HG02642 (cell line): ENCODE results near the gene SHMT1.

ENCODE experiments used
- ATAC-seq: cut with Tn5 transposase; IDR thresholded peaks from one replicate; pipeline ENCODE4 v1.9.1; 2021; ENCODE audit warnings: mild to moderate bottlenecking; ENCODE audit not compliant: unreplicated experiment, poor library complexity

SHMT1 gene

GRCh38 chr17:18328643-18329204 lies 34.6 kb downstream of the SHMT1 start:
- no peak for ATAC-seq

- no peak for ATAC-seq
Observed at GRCh38 chr17:18327556-18327955, 35.8 kb downstream of the SHMT1 start.

- no peak for ATAC-seq
Observed at GRCh38 chr17:18327093-18327492, 36.3 kb downstream of the SHMT1 start.

GRCh38 chr17:18326572-18326971 lies 36.8 kb downstream of the SHMT1 start:
- no peak for ATAC-seq

GRCh38 chr17:18326039-18326438 lies 37.3 kb downstream of the SHMT1 start:
- no peak for ATAC-seq

GRCh38 chr17:18324140-18325050 lies 39.0 kb downstream of the SHMT1 start:
- ATAC-seq = no peak

GRCh38 chr17:18323507-18324139 lies 39.7 kb downstream of the SHMT1 start:
- ATAC-seq = no peak

- ATAC-seq = no peak
Observed at GRCh38 chr17:18323007-18323406, 40.3 kb downstream of the SHMT1 start.

- ATAC-seq = no peak
Observed at GRCh38 chr17:18322522-18322921, 40.8 kb downstream of the SHMT1 start.

- ATAC-seq = no peak
Observed at GRCh38 chr17:18321309-18321708, 42.0 kb downstream of the SHMT1 start.

- ATAC-seq = no peak
Observed at GRCh38 chr17:18320301-18320700, 43.0 kb downstream of the SHMT1 start.

GRCh38 chr17:18319604-18320256 lies 43.6 kb downstream of the SHMT1 start:
- no peak for ATAC-seq

GRCh38 chr17:18318771-18319450 lies 44.4 kb downstream of the SHMT1 start:
- no peak for ATAC-seq

- no peak for ATAC-seq
Observed at GRCh38 chr17:18318117-18318516, 45.2 kb downstream of the SHMT1 start.

- ATAC-seq = no peak
Observed at GRCh38 chr17:18315961-18316360, 47.4 kb downstream of the SHMT1 start.

- no peak for ATAC-seq
Observed at GRCh38 chr17:18315562-18315922, 47.8 kb downstream of the SHMT1 start.

- peak; percentile 85 for ATAC-seq
Observed at GRCh38 chr17:18314731-18315561, 48.4 kb downstream of the SHMT1 start, which contains the start of the genes SMCR8 and TOP3A. Gene SMCR8, plus strand, starts transcription at chr17:18315293. Its CDS starts 497 bp downstream, at chr17:18315790. Gene TOP3A, minus strand, starts transcription at chr17:18314994. Its CDS starts 216 bp downstream, at chr17:18314778.

GRCh38 chr17:18314059-18314730 lies 49.2 kb downstream of the SHMT1 start:
- no peak for ATAC-seq

GRCh38 chr17:18309202-18309601 lies 54.1 kb downstream of the SHMT1 start:
- ATAC-seq = no peak
